GM13976 (cell line): ENCODE data around the gene PIP4K2A.

ENCODE experiments used
- DNase-seq: peaks from one replicate; pipeline ENCODE4 v3.0.0; 2012; ENCODE audit warnings: low spot score
- CTCF ChIP-seq: IDR thresholded peaks from 2 replicates; pipeline ENCODE4 v1.5.1; 2012; ENCODE audit warnings: borderline replicate concordance, mild to moderate bottlenecking; ENCODE audit not compliant: insufficient read depth; ENCODE audit errors: extremely low read depth, missing control alignments, control extremely low read depth
- in situ Hi-C: fragments of 300-500 bp; cut with MboI; formaldehyde crosslinking; loops from one replicate; pipeline ENCODE4 v1.12.0; 2022; ENCODE audit warnings: low sequenced_read_pairs, mixed read lengths, inconsistent platforms; ENCODE audit not compliant: unreplicated experiment

Gene PIP4K2A

GRCh38 chr10:22556774-22557173 lies 157.6 kb downstream of the PIP4K2A start:
- TF ChIP-seq CTCF, result no peak
- DNase-seq, result no peak
- in situ Hi-C loops, result loop anchor here (25.0 kb wide), 1 partner anchor 569 kb away; no protein-coding TSS in a partner anchor

DNA sequence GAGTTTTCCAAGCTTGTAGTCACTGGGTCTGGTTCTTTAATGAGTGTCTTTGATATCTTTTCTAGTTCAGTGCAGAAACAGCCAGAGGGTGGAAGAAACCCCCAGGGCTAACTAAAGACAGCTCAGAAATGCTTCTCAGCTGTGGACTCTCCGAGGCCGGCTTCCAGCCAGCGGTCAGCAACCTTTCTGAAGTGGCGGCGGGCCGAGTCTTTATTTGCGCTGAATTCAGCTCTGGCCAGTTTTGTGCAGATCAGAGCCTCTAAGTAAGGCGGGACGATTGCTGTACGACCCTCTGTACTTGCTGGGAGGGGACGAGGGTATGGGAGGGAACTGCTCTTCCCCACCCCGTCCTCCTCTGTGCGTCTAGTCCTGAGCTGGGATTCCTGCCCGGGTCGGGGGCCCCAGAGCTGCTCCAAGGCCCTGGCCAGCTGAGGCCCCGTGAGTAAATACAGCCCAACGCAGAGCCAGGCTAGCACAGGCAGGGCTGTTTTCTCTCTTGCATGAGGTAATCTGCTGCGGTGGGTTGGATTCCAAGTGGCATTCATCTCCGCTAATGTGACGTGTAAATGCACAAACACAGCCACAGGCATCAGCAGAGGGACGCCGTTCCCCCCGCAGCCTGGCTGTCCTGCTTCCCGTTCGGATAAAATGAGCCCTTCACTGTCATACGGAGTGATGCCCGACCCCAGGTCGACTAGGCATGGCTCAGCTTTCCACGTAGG lies 159.8 kb downstream of the PIP4K2A start:
- no peak for TF ChIP-seq CTCF
- in situ Hi-C loops, result loop anchor here (25.0 kb wide), 1 partner anchor 567 kb away; no protein-coding TSS in a partner anchor
- DNase-seq, result no peak

DNA sequence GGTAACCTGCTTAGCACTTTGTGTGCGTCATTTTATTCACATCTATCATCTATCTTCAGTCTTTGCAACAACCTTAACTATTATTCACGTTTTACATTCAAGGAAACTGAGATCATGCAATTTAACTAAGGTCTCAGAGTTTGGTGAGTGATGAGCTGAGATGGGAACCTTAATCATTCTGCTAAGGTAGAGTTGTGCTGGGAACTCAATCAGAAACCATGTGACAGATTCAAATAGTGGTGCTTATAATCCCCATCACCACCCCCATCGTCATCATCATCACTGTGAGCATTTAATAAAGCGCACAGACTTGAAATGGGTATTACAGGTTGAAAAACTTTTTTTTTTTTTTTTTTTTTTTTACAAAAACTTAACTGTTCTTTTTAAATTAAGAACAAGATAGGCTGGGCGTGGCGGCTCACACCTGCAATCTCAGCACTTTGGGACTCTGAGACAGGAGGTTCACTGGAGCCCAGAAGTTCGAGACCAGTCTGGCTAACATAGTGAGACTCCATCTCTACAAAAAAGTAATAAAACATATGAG lies 160.9 kb downstream of the PIP4K2A start:
- in situ Hi-C loops, result loop anchor here (25.0 kb wide), 1 partner anchor 566 kb away; no protein-coding TSS in a partner anchor
- TF ChIP-seq CTCF, result no peak
- no peak for DNase-seq

DNA sequence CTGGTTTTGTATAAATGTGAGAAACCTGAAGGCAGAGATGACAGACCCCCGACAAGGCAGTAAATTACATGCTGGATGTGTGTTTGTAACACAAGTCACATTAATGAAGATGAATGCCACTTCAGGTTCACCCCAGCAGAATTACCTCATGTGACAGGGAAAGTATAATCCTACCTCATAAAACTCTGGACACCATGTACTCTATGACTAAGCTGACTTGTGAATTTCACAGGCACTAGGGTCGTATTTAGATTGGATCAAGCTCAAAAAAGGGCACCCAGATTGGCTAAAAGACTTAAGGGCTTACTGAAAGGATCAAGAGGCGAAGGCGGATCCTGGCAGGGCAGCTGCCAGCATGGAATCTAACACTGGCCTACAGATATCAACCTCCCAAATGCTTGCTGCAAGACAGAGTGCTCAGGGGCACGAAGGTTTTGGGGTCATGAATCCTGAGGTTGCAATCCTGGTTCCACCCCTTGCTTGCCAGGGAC lies 161.4 kb downstream of the PIP4K2A start:
- no peak for DNase-seq
- in situ Hi-C loops, result loop anchor here (25.0 kb wide), 1 partner anchor 566 kb away; no protein-coding TSS in a partner anchor
- no peak for TF ChIP-seq CTCF

GRCh38 chr10:22551681-22552365 lies 162.6 kb downstream of the PIP4K2A start:
- in situ Hi-C loops, result loop anchor here (25.0 kb wide), 1 partner anchor 565 kb away; no protein-coding TSS in a partner anchor
- TF ChIP-seq CTCF, result no peak
- DNase-seq, result no peak

DNA sequence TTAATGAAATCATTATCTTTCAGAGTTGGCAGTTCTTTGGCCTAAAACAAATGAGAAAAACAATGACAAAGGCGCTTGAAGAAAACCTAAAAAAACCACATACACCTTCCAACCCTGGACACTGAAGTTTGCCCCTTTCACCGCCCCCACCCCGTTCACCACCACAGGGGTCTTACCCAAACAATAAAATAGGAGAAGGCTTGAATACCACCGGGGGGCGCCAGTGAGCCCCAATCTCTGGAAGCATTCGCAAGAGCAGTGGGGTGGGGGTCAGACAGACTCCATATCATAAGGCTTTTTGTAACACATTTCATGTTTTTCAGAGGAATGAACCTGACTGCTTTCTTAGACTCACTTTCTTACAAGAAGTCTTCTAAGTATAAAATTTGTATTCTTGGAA lies 163.6 kb downstream of the PIP4K2A start:
- in situ Hi-C loops, result loop anchor here (25.0 kb wide), 1 partner anchor 563 kb away; no protein-coding TSS in a partner anchor
- DNase-seq, result no peak

More for the DNA sequence above, 163.6 kb downstream of the PIP4K2A start:
- peak; percentile 45 for TF ChIP-seq CTCF
